Activated CD4-positive, alpha-beta memory T cell treated with anti-CD3 and anti-CD28 coated beads for 36 hours (primary cell): Measurements from ENCODE around the gene MRPL54. TPM values are rescaled to one million over a fixed set of nuclear protein-coding genes. Genes with fewer than 3 reads are reported as not detected.

Source experiments
- total RNA-seq, 2 experiments: library from RNA; stranded (reverse); gene quantifications; one replicate each; pipeline ENCODE4 v1.2.3, GENCODE V29; 2021

Gene MRPL54
- total RNA-seq, 2 experiments from 2014 or later: 63.2 to 65.2 TPM

Other genes with a start within 250 kb of the MRPL54 start
- gene TEKTIP1, start 223.5 kb upstream of the MRPL54 start, total RNA-seq: 1 to 10 TPM; 1.1 to 1.8 TPM
- 10 to 100 TPM; 50.6 to 54.2 TPM for gene MFSD12, start 205.1 kb upstream of the MRPL54 start, total RNA-seq
- gene HMG20B, start 189.7 kb upstream of the MRPL54 start, total RNA-seq: 10 to 100 TPM; 68.1 to 78.5 TPM
- under 1 TPM; 0.19 to 0.26 TPM for gene GIPC3, start 177.2 kb upstream of the MRPL54 start, total RNA-seq
- under 1 TPM; 0.31 to 0.36 TPM for gene TBXA2R, start 155.8 kb upstream of the MRPL54 start, total RNA-seq
- 10 to 100 TPM; 25.2 to 27.2 TPM for gene CACTIN, start 135.9 kb upstream of the MRPL54 start, total RNA-seq
- 10 to 100 TPM; 14.7 to 15.7 TPM for gene PIP5K1C, start 62.2 kb upstream of the MRPL54 start, total RNA-seq
- 1 to 10 TPM; 3.1 to 3.7 TPM for gene TJP3, start 54.3 kb upstream of the MRPL54 start, total RNA-seq
- gene APBA3, start 990 bp upstream of the MRPL54 start, total RNA-seq: 10 to 100 TPM; 38.2 to 41.8 TPM
- not detected for gene RAX2, start 9.5 kb downstream of the MRPL54 start, total RNA-seq
- gene MATK, start 23.7 kb downstream of the MRPL54 start, total RNA-seq: 10 to 100 TPM; 24.4 to 25.2 TPM
- under 1 TPM; 0.33 to 0.58 TPM for gene ZFR2, start 106.4 kb downstream of the MRPL54 start, total RNA-seq
- not detected for gene ATCAY, start 118.0 kb downstream of the MRPL54 start, total RNA-seq
- gene NMRK2, start 170.4 kb downstream of the MRPL54 start, total RNA-seq: not detected
- 10 to 100 TPM; 32.4 to 33.3 TPM for gene DAPK3, start 208.4 kb downstream of the MRPL54 start, total RNA-seq
- gene EEF2, start 222.8 kb downstream of the MRPL54 start, total RNA-seq: 1,000 to 10,000 TPM; 3,113 to 3,225 TPM
- 10 to 100 TPM; 22.5 to 24.4 TPM for gene PIAS4, start 245.1 kb downstream of the MRPL54 start, total RNA-seq